HCT116 (cell line): Measurements from ENCODE around the gene NOS3. TPM values are rescaled to one million over a fixed set of nuclear protein-coding genes. Genes with fewer than 3 reads are reported as not detected.

Experiments used
- ATAC-seq: fragments of 200-7000 bp; cut with Tn5 transposase; 2 replicates; pipeline ENCODE4 v1.9.1; 2020; ENCODE audit warnings: mild to moderate bottlenecking, moderate library complexity
- BruUV-seq: library from RNA; stranded (reverse); fragments of 400-500 nt; replicated peaks from 2 replicates; lab custom pipeline; 2021; lab: Mats Ljungman, UMichigan
- CTCF ChIA-PET: fragments of 300-600 bp; sonication (Branson Sonifier 250); formaldehyde crosslinking; loops from one replicate; lab custom pipeline; 2021; ENCODE audit warnings: antibody characterized with exemption; lab: Charles Lee
- POLR2A ChIA-PET: fragments of 300-600, 350-600 bp; sonication (Branson Sonifier 250); formaldehyde crosslinking; loops from one replicate; lab custom pipeline; 2021; ENCODE audit warnings: antibody characterized with exemption; lab: Charles Lee
- RAD21 ChIA-PET, 2 experiments: fragments of 300-600 bp; sonication (Branson Sonifier 250); formaldehyde crosslinking; loops; one replicate each; lab custom pipeline; 2023; ENCODE audit warnings: low total read pairs in 2 of 2; ENCODE audit not compliant: uncharacterized antibody in 2 of 2, unreplicated experiment in 2 of 2, low non-redundant PET in 1 of 2; lab: Charles Lee
- DNase-seq: peaks from one replicate; pipeline ENCODE4 v3.0.0-alpha.2; 2010; ENCODE audit warnings: low read depth, low spot score
- H2AFZ ChIP-seq: fragments of 200-600 bp; shearing (Covaris generic), sonication (generic); 2 replicates; pipeline ENCODE4 v1.6.1; 2017; ENCODE audit warnings: low read depth, mixed run types, mixed read lengths, antibody characterized with exemption, low read length; ENCODE audit not compliant: poor library complexity, severe bottlenecking
- H3K27ac ChIP-seq: 2 replicates; pipeline ENCODE4 v1.5.1; 2012; ENCODE audit warnings: low read depth, low read length
- H3K27me3 ChIP-seq: fragments of 200-600 bp; sonication (generic); 2 replicates; pipeline ENCODE4 v1.6.1; 2016; ENCODE audit warnings: mixed run types, low read length, mixed read lengths; ENCODE audit not compliant: insufficient read depth
- H3K36me3 ChIP-seq, 2 experiments: fragments of 200-500 bp in 1 of 2; fragments of 200-600 bp in 1 of 2; sonication (Bioruptor generic) in 1 of 2; sonication (generic) in 1 of 2; 2 replicates each; pipeline versions ENCODE4 v1.5.1 to v1.6.1; 2014 to 2016; ENCODE audit warnings: low read length in 2 of 2, inconsistent platforms in 1 of 2, mixed read lengths in 1 of 2, mixed run types in 1 of 2; ENCODE audit not compliant: insufficient read depth in 2 of 2, control insufficient read depth in 1 of 2
- H3K4me1 ChIP-seq, 2 experiments: fragments of 200-600 bp in 1 of 2; sonication (generic) in 1 of 2; 2 replicates each; pipeline versions ENCODE4 v1.5.1 to v1.6.1; 2012 to 2017; ENCODE audit warnings: low read length in 2 of 2, inconsistent platforms in 1 of 2, mild to moderate bottlenecking in 1 of 2, mixed read lengths in 1 of 2, mixed run types in 1 of 2, moderate library complexity in 1 of 2; ENCODE audit not compliant: insufficient read depth in 2 of 2, control insufficient read depth in 1 of 2
- H3K4me2 ChIP-seq: fragments of 200-600 bp; sonication (generic); 2 replicates; pipeline ENCODE4 v1.6.1; 2017; ENCODE audit warnings: mixed run types, low read length, mixed read lengths
- H3K4me3 ChIP-seq, 2 experiments: fragments of 200-600 bp in 1 of 2; sonication (generic) in 1 of 2; replicated peaks in 1 of 2; 2 replicates each; pipeline ENCODE4 v1.5.1; 2011 to 2016; ENCODE audit warnings: low read length in 2 of 2, control low read depth in 1 of 2, low read depth in 1 of 2, mild to moderate bottlenecking in 1 of 2, mixed read lengths in 1 of 2, mixed run types in 1 of 2
- H3K79me2 ChIP-seq: fragments of 200-600 bp; sonication (generic); 2 replicates; pipeline ENCODE4 v1.6.1; 2017; ENCODE audit warnings: mild to moderate bottlenecking, mixed run types, low read length, moderate library complexity, mixed read lengths; ENCODE audit not compliant: insufficient read depth
- H3K9ac ChIP-seq: fragments of 200-600 bp; sonication (generic); 2 replicates; pipeline ENCODE4 v1.6.1; 2016; ENCODE audit warnings: low read length, mixed read lengths
- H3K9me2 ChIP-seq: fragments of 200-600 bp; sonication (generic), shearing (Covaris generic); 2 replicates; pipeline ENCODE4 v1.6.1; 2017; ENCODE audit warnings: mixed run types, mild to moderate bottlenecking, moderate library complexity; ENCODE audit not compliant: insufficient read depth
- H3K9me3 ChIP-seq, 2 experiments: fragments of 200-500 bp in 1 of 2; fragments of 200-600 bp in 1 of 2; sonication (Bioruptor generic) in 1 of 2; sonication (generic) in 1 of 2; 2 replicates each; pipeline ENCODE4 v1.6.1; 2014 to 2017; ENCODE audit warnings: low read length in 2 of 2, mixed read lengths in 2 of 2, inconsistent platforms in 1 of 2, low read depth in 1 of 2, mild to moderate bottlenecking in 1 of 2, mixed run types in 1 of 2, moderate library complexity in 1 of 2; ENCODE audit not compliant: control insufficient read depth in 1 of 2, insufficient read depth in 1 of 2
- H4K20me1 ChIP-seq: fragments of 200-600 bp; sonication (generic), shearing (Covaris generic); 2 replicates; pipeline ENCODE4 v1.6.1; 2017; ENCODE audit warnings: mixed run types, mild to moderate bottlenecking, moderate library complexity; ENCODE audit not compliant: insufficient read depth
- CEBPB ChIP-seq: IDR thresholded peaks from 2 replicates; pipeline ENCODE4 v1.6.1; 2012; ENCODE audit warnings: low read depth
- EZH2 ChIP-seq: fragments of 200-600 bp; sonication (generic); IDR thresholded peaks from 2 replicates; pipeline ENCODE4 v1.6.1; 2017; ENCODE audit warnings: antibody characterized with exemption, mixed run types
- EZH2phosphoT487 ChIP-seq: fragments of 200-600 bp; IDR thresholded peaks from 2 replicates; pipeline ENCODE4 v1.6.1; 2018; ENCODE audit warnings: antibody characterized with exemption, borderline replicate concordance
- JUND ChIP-seq: IDR thresholded peaks from 2 replicates; pipeline ENCODE4 v1.6.1; 2012
- POLR2A ChIP-seq: IDR thresholded peaks from 2 replicates; pipeline ENCODE4 v1.7.0; 2011; ENCODE audit warnings: borderline replicate concordance; ENCODE audit not compliant: insufficient read depth, insufficient read length; ENCODE audit errors: extremely low read depth
- SP1 ChIP-seq: IDR thresholded peaks from 2 replicates; pipeline ENCODE4 v1.6.1; 2012; ENCODE audit warnings: low read depth
- TCF7L2 ChIP-seq: IDR thresholded peaks from 2 replicates; pipeline ENCODE4 v1.7.0; 2011; ENCODE audit warnings: borderline replicate concordance, inconsistent platforms; ENCODE audit not compliant: insufficient read depth, insufficient read length; ENCODE audit errors: extremely low read depth
- YY1 ChIP-seq: IDR thresholded peaks from 2 replicates; pipeline ENCODE4 v1.6.1; 2011; ENCODE audit warnings: low read length, low read depth, moderate library complexity, mild to moderate bottlenecking; ENCODE audit not compliant: insufficient replicate concordance; ENCODE audit errors: extremely low read depth
- ZFX ChIP-seq: fragments of 450-650 bp; IDR thresholded peaks from 2 replicates; pipeline ENCODE4 v1.6.1; 2017
- intact Hi-C: fragments of 100-400 bp; cut with micrococcal nuclease; formaldehyde crosslinking; loops from 2 replicates; pipeline ENCODE4 v1.10.0; 2022
- total RNA-seq: library from RNA; stranded (reverse); gene quantifications from one replicate; pipeline ENCODE4 v1.2.1, GENCODE V29; 2021; ENCODE audit not compliant: unreplicated experiment
- TF ChIP-seq, protein P1 (sequence below): IDR thresholded peaks from 2 replicates; pipeline ENCODE4 v1.6.1; 2012
- TF ChIP-seq, protein P2 (sequence below): IDR thresholded peaks from 2 replicates; pipeline ENCODE4 v1.6.1; 2012

NOS3 gene
- total RNA-seq, 1 experiment from 2014 or later: 35.8 TPM

DNA sequence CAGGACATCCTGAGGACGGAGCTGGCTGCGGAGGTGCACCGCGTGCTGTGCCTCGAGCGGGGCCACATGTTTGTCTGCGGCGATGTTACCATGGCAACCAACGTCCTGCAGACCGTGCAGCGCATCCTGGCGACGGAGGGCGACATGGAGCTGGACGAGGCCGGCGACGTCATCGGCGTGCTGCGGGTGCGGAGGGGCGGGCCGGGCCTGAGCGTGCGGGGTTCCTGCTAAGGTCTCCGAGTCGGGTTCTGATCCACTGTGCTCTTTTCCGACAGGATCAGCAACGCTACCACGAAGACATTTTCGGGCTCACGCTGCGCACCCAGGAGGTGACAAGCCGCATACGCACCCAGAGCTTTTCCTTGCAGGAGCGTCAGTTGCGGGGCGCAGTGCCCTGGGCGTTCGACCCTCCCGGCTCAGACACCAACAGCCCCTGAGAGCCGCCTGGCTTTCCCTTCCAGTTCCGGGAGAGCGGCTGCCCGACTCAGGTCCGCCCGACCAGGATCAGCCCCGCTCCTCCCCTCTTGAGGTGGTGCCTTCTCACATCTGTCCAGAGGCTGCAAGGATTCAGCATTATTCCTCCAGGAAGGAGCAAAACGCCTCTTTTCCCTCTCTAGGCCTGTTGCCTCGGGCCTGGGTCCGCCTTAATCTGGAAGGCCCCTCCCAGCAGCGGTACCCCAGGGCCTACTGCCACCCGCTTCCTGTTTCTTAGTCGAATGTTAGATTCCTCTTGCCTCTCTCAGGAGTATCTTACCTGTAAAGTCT, 23.1 kb downstream of the NOS3 start:
- Histone ChIP-seq H3K9ac (no peak overlapping the region), H3K27me3 (no peaks in the 10 kb centered on the region), H3K79me2 (peaks cover 4% of the 10 kb centered on the region; the same call in 1 of the 2 replicates), H3K4me1 (peaks cover 11 to 57% of the 10 kb centered on the region in 2 experiments; a peak in 3 of 4 replicates), H3K36me3 (no peaks in the 10 kb centered on the region), H3K4me2 (no peak overlapping the region), H3K27ac (no peak overlapping the region), H3K9me3 (no peaks in the 10 kb centered on the region)
- ChIA-PET CTCF (interaction anchor here (1.9 kb wide), 1 partner anchor 96 kb away, joined by 7 read pairs; no protein-coding TSS in a partner anchor), POLR2A (no interaction called here)
- TF ChIP-seq, protein P1, sequence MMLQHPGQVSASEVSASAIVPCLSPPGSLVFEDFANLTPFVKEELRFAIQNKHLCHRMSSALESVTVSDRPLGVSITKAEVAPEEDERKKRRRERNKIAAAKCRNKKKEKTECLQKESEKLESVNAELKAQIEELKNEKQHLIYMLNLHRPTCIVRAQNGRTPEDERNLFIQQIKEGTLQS: no peak
- no peak for TF ChIP-seq EZH2
- TF ChIP-seq EZH2phosphoT487: no peak
- TF ChIP-seq, protein P2, sequence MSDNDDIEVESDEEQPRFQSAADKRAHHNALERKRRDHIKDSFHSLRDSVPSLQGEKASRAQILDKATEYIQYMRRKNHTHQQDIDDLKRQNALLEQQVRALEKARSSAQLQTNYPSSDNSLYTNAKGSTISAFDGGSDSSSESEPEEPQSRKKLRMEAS: no peak
- TF ChIP-seq POLR2A: no peak
- no peak for TF ChIP-seq CEBPB
- no peak for TF ChIP-seq ZFX
- no peak for TF ChIP-seq SP1
- TF ChIP-seq JUND: no peak
- no peak for TF ChIP-seq YY1
- no peak for TF ChIP-seq TCF7L2
- TF ChIP-seq, all 23 proteins: peak for 0
- Histone ChIP-seq H2AFZ (no peak overlapping the region), H4K20me1 (no peaks in the 10 kb centered on the region), H3K9me2 (no peaks in the 10 kb centered on the region), H3K4me3 (no peak overlapping the region)
- no peak for ATAC-seq
- intact Hi-C loops: loop anchor here (10.0 kb wide), 1 partner anchor 239 kb away; no protein-coding TSS in a partner anchor
- RAD21 ChIA-PET: no interaction called here
- BruUV-seq: no TSS peak
- DNase-seq: no peak
